ENCODE data around the gene GGN. TPM values are rescaled to one million over a fixed set of nuclear protein-coding genes. Genes with fewer than 3 reads are reported as not detected.

GGN gene
- total and polyA plus RNA-seq, 2 of the 13 experiments (the other 11 are each of a cell fraction or from before 2014, with no cell fraction given), result not detected

GRCh38 chr19:38381138-38381537 lies 6.7 kb downstream of the GGN start:
- Histone ChIP-seq H4K20me1 (ENCODE audit: insufficient read depth, low read length) (peaks cover 6% of the 10 kb centered on the region), H3K4me2 (ENCODE audit: low read depth, low read length) (no peak overlapping the region), H3K9ac (ENCODE audit: insufficient read depth, low read depth, low read length) (no peak overlapping the region), H3K36me3 (replicated peaks in 1 of 2; ENCODE audit: control insufficient read depth in 1 of 2, insufficient read depth in 2 of 2, low read length in 2 of 2) (peaks cover 23 to 55% of the 10 kb centered on the region in 2 experiments), H3K9me3 (ENCODE audit: low read length) (no peaks in the 10 kb centered on the region), H3K4me3 (replicated peaks in 1 of 3; ENCODE audit: insufficient read depth in 1 of 3, low read depth in 2 of 3, low read length in 3 of 3) (no peak overlapping the region), H3K27ac (ENCODE audit: extremely low read length, insufficient read depth, low read length) (no peak overlapping the region), H3K27me3 (ENCODE audit: control insufficient read depth in 1 of 2, insufficient read depth in 2 of 2, low read length in 2 of 2) (no peaks in the 10 kb centered on the region), H2AFZ (ENCODE audit: low read length) (no peak overlapping the region), H3K4me1 (ENCODE audit: insufficient read depth, low read length) (peaks cover 11% of the 10 kb centered on the region), H3K79me2 (ENCODE audit: insufficient read depth, low read length) (peaks cover 10% of the 10 kb centered on the region)
- no TSS peak for BruUV-seq (replicated peaks)
- ChIA-PET CTCF (ENCODE audit: low intra/inter-chr PET ratio, low total read pairs) (no interaction called here), POLR2A (interaction anchor here (0.7 kb wide), 1 partner anchor 19 kb away, joined by 3 read pairs; no protein-coding TSS in a partner anchor)
- no peak for DNase-seq (ENCODE audit: low spot score)
- ATAC-seq, result no peak
- intact Hi-C loops (cut with micrococcal nuclease; ENCODE audit: unreplicated experiment), result no loop called here
- TF ChIP-seq ZNF629 (CRISPR knock-in tag; conservative IDR thresholded peaks at IDR 0.05) (peak; percentile 67), ZBTB2 (CRISPR knock-in tag; IDR thresholded peaks at IDR 0.05; ENCODE audit: low read depth) (no peak)
- in situ Hi-C loops (cut with HindIII; ENCODE audit: extremely low pct_ligation_motif_present, low pct_unique_long_range_greater_than_20kb), result no loop called here
- no peak for FAIRE-seq
- 100% methylated on average over 9 of the region's 9 CpGs for WGBS (ENCODE audit: low lambda C conversion rate)

GRCh38 chr19:38378866-38379265 lies 9.0 kb downstream of the GGN start:
- Histone ChIP-seq H3K9me3 (ENCODE audit: low read length) (no peaks in the 10 kb centered on the region), H3K4me2 (ENCODE audit: low read depth, low read length) (no peak overlapping the region), H4K20me1 (ENCODE audit: insufficient read depth, low read length) (peaks cover 6% of the 10 kb centered on the region; the same call in 1 of the 2 replicates), H3K36me3 (replicated peaks in 1 of 2; ENCODE audit: control insufficient read depth in 1 of 2, insufficient read depth in 2 of 2, low read length in 2 of 2) (peaks cover 24 to 55% of the 10 kb centered on the region in 2 experiments), H3K27me3 (ENCODE audit: control insufficient read depth in 1 of 2, insufficient read depth in 2 of 2, low read length in 2 of 2) (no peaks in the 10 kb centered on the region; a peak in 1 of 5 replicates), H3K4me1 (ENCODE audit: insufficient read depth, low read length) (peaks cover 20% of the 10 kb centered on the region), H3K79me2 (ENCODE audit: insufficient read depth, low read length) (peaks cover 22% of the 10 kb centered on the region), H3K27ac (ENCODE audit: extremely low read length, insufficient read depth, low read length) (no peak overlapping the region), H3K4me3 (replicated peaks in 1 of 3; ENCODE audit: insufficient read depth in 1 of 3, low read depth in 2 of 3, low read length in 3 of 3) (no peak overlapping the region), H3K9ac (ENCODE audit: insufficient read depth, low read depth, low read length) (no peak overlapping the region), H2AFZ (ENCODE audit: low read length) (no peak overlapping the region)
- in situ Hi-C loops (cut with HindIII; ENCODE audit: extremely low pct_ligation_motif_present, low pct_unique_long_range_greater_than_20kb) (no loop called here), intact Hi-C loops (cut with micrococcal nuclease; ENCODE audit: unreplicated experiment) (no loop called here)
- FAIRE-seq (no peak), ATAC-seq (no peak), DNase-seq (ENCODE audit: low spot score) (no peak)
- WGBS (ENCODE audit: low lambda C conversion rate), result 96% methylated on average over 10 of the region's 10 CpGs
- no TSS peak for BruUV-seq (replicated peaks)
- ChIA-PET POLR2A (no interaction called here), CTCF (ENCODE audit: low intra/inter-chr PET ratio, low total read pairs) (no interaction called here)
- TF ChIP-seq FOXK2 (IDR thresholded peaks at IDR 0.05) (no peak), BORCS8-MEF2B (CRISPR knock-in tag; IDR thresholded peaks at IDR 0.05) (no peak), SMC3 (IDR thresholded peaks at IDR 0.05; ENCODE audit: low read length) (no peak), POGZ (CRISPR knock-in tag; IDR thresholded peaks at IDR 0.05) (no peak), SPEN (CRISPR knock-in tag; IDR thresholded peaks at IDR 0.05; ENCODE audit: low read depth) (no peak), ZBTB26 (CRISPR knock-in tag; IDR thresholded peaks at IDR 0.05; ENCODE audit: borderline replicate concordance) (no peak), ZMAT3 (CRISPR knock-in tag; conservative IDR thresholded peaks at IDR 0.05) (no peak), KDM5A (IDR thresholded peaks at IDR 0.05; ENCODE audit: borderline replicate concordance, low read length) (no peak), YEATS2 (CRISPR knock-in tag; IDR thresholded peaks at IDR 0.05; ENCODE audit: borderline replicate concordance) (no peak), ZFP36L2 (CRISPR knock-in tag; IDR thresholded peaks at IDR 0.05) (no peak), REST (IDR thresholded peaks at IDR 0.05; ENCODE audit: borderline replicate concordance in 1 of 2, low read depth in 1 of 2, low read length in 2 of 2) (no peak)
